GDM1 (cell line): ENCODE measurements around the gene PRSS21.

Source experiments
- DNase-seq: peaks from one replicate; lab custom pipeline; 2025; lab: John Stamatoyannopoulos, UW

Gene PRSS21

DNA sequence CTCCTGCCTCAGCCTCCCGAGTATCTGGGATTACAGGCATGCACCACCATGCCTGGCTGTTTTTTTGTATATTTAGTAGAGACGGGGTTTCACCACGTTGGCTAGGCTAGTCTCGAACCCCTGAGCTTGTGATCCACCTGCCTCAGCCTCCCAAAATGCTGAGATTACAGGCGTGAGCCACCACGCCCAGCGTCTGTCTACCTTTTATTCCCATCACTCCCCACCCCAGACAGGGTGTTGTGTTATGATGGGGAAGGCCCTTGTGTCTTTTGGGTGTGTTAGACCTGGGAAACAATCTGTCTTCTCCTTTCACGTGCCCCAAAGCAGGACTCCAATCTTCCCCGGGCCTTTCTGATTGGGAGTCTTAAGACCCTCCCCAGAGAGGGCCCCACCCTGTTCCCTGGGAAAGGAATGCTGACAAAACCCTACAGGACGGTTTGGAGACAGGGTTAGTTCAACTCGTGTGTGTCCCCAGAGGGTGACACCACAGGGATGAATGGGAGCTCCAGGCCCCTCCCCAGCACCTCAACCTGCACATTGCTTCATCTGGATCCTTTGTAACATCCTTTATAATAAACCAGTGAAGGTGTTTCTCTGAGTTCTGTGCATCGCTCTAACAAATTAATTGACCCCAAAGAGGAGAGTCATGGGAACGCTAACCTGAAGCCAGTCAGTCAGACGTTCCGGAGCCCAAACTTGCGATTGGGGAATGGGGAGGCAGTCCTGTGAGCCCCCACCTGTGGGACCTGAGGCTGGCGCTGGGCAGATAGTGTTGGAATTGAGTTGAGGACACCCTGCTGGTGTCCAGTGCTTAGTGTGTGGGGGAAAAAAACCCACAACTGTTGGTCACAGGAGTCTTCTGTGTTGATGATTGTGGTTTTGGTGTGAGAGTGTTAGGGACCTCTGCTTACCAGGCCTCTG lies 36.8 kb upstream of the PRSS21 start:
- DNase-seq = no peak

DNA sequence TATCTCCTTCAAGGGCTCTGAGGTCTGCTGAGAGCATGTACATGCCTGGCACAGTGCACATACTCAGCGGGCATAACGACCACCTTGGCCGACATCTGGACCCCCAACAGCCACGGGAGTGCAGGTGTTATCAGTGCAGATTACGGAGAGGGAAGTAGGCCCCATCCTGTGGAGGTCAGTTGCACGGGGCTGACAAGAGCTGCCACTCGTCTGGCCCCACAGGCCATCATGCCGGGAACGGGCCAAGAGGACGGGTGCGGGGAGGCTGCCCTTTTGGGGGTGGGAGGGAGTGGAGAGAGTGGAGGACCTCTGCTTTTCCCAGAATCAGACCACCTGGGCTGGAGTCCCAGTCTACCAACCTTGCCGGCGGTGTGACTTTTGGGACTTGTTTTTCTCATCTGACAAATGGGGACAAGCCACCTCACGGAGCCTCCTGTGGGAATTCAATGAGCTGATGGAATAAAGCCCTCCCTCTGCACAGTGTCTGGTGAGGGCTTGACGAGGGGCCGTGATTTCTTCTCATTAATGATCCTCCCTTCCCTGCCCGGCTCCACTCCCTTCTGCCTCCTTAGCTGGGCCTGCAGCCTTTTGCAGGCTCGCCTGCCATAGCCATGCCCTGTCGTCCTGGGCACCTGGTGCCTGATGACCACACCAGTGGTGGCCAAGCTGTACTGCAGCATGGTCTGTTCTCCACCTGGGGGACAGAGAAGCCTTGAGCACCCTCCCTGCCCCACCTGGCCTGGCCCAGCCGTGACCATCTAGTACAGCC lies 34.3 kb upstream of the PRSS21 start:
- no peak for DNase-seq

DNA sequence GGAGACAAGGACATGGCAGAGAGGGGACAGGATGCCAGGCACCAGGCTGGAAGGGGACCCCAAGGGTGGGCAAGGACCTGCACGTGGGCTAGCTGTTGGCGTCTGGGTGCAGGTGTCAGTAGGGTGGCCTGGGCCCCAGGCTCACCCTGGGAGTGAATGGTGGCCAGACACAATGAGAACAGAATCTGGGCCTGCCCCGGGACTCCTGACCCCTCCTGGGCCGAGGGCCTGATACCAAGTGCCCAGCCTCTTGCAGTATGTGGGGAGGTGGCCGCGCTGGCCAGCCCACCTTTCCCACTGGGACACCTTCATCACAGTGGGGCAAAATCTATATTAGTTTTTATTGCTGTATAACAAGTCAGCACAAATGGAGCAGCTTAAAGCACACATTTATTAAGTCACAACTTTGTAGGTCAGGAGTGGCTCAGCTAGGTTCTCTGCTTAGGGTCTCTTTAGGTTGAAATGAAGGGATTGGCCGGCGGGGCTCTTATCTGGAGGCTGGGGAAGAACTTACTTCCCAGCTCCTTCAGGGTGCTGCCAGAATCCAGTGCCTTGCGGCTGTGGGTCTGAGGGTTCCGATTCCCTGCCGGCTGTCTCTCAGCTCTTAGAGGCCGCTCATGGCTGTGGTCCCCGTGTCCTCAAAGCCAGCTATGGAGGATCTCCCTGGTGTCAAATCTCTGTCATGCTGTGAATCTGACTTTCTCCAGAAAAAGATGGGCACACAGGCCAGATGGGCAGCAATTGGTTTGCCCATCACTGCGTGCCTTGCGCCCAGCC lies 33.3 kb upstream of the PRSS21 start:
- DNase-seq = no peak

DNA sequence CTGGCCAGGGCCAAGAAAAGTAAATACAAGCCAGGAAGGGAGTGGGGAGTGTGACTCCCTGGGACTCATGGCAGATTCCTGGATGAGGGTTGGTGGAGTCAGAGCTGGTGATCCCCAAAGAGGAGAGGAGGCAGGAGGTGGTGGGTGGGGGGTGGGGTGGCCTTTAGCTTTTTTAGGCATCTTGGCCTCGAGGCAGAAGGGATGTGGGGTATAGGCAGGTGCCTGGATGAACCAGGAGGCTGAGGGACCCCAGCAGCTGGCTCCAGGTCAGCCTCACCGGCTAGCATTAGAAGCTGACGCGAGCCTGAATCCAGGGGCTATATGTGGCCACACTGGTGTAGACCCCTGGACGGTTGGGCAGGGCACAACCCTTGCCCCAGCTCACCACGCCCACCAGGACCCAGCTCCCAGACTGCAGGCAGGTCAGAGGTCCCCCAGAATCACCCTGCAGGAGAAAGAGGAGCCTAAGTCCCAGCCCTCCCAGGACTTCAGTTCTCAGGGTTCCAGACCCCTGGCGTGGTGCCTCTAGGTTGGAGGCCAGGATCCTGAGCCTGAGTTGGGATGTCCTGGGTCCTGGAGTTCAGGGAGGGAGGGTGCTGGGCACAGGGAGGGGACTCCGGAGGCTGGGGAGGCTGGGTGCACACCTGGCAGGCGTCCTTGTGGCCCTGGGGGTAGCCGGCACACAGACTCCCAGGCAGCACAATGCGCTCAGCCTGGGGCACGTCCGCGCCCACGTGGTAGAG lies 32.5 kb upstream of the PRSS21 start:
- DNase-seq = no peak

DNA sequence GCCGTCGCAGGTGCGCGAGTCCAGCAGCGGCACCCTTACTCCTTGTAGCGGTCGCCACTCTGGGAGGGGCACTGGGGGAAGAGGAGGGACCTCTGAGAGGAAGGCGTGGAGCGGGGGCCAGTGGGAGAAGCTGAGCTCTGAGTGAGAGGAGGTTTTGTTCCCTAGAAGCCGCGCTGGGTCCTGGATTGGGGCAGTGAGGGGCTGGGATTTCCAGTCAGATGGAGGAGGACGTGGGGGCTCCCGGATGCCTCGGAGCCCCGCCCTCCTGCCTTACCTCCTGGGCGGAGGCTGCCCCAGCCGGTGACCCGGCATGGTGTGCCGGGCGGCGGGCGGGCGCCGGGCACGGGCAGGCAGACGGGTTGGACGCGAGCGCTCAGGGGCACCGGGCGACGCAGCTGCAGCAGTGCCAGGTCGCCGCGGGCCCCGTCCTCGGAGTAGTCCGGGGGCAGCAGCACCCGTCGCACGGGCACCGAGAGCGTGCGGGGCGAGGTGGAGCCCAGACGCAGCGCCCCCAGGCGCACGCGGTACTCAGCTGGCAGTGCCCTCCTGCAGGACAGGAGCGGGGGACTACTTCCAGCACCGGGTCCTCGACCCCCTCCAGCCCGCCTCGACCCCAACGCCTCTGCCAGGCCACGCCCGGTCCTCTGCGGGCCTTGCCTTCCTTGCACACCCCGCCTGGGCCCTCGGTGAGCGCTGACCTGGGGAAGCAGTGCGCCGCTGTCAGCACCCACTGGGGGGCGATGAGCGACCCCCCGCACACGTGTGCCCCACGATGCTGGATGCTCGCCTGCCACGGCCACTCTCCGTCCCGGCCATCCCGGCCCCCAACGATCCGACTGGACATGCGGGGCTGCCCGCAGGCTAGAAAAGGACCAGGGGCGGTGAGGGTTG lies 31.7 kb upstream of the PRSS21 start:
- no peak for DNase-seq

DNA sequence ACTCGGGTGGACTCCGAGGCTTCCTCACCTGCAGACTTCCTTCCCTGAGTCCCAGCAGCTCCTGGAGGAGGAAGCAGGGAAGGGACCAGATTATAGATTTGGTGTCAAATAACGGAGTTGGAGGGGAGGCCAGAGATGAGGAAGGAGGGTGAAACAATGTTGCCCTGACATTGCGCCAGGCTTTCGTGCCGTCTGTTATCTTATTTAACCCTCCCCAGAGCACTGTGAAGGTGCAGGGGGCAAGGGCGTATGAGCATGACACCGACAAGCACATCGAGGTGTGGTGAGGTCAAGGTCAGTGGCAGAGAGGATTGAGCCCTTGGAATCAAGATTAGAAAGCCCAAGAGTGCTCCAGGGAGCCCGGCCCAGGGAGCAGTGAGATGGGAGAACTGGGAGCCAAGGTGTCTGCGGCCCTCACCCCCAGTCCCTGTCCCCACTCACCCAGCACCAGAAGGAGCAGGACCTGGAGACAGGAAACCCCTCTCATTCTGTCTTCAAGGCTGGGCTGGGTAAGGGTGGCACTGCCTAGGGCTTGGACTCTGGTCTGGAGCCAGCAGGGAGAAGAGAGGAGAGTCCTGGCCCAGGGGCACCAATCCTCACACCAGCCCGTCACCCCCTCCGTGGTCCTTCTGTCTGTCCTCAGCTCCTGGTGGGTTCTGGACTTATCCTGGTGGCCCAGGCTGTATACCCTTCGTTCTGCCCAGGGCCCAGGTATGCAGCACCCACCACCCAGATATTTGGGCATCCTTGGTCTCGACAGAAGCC lies 30.8 kb upstream of the PRSS21 start:
- DNase-seq = no peak

DNA sequence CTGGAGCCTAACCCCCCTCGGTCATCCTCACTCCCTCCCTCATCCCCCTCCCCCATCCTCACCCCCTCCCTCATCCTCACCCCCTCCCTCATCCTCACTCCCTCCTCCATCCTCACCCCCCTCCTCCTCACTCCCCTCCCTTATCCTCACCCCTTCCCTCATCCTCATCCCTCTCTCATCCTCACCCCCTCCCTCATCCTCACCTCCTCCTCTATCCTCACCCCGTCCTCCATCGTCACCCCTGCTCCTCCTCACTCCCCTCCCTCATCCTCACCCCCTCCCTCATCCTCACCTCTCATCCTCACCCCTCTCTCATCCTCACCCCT lies 30.2 kb upstream of the PRSS21 start:
- DNase-seq = no peak

DNA sequence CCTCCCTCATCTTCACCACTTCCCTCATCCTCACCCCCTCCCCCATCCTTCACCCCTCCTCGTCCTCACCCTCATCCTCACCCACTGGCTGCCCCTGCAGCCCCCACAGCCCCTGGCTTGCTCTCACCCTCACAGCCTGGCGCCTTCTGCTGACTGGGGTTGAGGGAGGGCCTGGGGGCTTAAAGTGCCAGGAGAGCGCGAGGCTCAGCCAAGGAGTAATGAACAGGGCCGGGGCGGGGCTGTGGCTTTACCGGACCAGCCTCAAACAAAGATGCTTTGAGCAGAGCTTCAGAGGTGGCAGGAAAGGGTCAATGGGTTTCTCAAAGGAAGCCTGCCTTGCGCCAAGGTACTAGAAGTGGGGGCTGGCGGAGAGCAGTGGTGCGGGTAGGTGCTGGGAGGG lies 29.6 kb upstream of the PRSS21 start, which contains the start of gene PRSS33:
TSS of gene PRSS33 (minus strand) at position 155 of the 400 bp plus-strand sequence. CDS start 1,013 bp downstream, outside the sequence.
- DNase-seq = no peak

DNA sequence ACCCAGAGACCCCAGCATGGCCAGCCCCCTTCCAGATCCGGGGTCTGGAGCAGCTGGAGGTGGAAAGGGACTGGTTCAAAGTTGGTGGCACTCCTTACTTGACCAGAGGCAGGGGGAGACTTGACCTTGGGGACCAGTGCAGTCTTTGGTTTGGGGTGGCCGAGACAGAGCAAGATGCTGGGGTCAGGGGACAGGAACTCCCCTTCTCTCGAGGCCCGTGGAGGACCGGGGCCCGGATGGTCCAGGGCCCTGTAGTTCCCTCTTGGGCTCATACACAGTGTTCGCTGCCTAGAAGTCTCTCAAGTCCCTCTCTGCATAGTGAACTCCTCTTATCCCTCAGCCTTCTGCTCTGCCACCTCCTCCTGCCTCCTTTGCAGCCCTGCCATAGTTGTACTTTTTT lies 29.1 kb upstream of the PRSS21 start:
- no peak for DNase-seq

DNA sequence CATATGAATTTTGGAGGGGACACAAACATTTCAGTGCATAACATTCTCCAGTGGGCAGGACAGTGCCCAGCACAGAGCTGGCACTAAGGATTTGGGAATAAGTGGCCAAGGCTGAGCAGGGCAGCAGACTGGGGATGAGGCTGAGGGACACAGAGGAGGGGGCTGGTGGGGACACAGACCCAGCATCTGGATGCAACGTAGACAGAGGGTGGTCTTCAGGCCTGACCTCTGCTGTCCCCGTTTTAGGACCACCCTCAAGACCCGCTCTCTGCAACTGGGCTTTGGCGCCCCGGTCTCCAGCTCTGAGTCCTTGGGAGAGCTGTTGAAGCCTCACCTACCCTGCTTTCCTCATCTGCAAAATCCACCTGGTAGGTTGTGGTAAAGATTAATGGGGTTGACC lies 26.4 kb upstream of the PRSS21 start:
- DNase-seq = no peak

DNA sequence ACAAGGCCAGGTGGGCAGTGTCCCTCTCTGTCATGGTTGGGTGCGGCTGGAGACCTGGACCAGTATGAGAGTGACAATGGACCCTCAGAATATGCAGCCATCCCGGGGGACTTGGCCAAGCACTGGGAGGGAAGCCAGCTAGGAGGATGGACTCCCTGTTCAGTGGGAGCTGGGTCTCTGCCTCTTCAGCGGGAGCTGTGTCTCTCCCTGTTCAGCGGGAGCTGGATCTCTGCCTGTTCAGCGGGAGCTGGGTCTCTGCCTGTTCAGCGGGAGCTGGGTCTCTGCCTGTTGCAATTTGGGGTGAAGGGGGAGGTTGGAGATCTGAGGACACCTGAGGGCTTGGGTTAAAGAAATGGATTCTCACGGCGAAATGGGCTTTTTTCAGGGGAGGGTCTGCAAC lies 25.9 kb upstream of the PRSS21 start:
- no peak for DNase-seq

DNA sequence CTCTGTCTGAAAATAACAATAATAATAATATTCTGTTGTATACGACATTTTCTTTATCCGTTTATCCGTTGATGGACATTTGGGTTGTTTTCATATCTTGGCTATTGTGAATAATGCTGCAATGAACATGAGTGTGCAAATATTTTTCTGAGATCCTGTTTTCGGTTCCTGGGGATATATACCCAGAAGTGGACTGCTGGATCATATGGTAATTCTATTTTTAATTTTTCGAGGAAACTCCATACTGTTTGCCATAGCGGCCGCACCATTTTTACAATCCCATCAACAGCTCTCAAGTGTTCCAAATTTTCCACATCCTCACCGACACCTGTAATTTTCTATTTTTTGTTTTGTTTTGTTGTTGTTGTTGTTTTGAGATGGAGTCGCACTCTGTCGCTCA lies 24.1 kb upstream of the PRSS21 start:
- DNase-seq = no peak

DNA sequence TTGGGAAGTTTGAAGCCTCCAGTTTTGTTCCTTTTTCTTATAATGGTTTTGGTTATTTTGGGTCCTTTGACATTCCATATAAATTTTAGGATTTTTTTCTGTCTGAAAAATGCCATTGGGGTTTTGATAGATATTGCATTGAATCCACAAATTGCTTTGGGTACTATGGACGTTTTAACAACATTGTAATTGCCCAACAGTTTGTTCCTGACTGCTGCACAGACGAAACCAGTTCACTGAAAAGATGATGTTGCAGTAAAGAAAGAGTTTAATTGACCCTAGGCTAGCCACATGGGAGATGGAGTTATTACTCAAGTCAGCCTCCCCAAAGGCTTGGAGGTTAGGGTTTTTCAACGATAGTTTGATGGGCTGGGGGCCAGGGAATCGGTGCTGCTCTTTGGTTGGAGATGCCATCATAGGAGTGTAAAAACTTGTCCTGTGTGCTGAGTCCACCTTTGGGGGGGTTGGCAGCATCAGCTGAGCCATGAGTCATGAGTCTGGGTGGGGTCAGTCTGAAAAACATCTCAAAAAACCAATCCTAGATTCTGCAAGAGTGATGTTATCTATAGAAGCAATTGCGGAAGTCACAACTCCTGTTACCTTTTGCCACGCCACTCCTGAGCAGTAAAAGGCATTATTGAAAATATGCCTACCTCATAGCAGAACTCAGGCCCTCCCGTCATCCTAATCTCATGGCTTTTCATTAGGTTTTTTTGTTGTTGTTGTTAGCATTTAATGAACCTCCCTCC lies 21.5 kb upstream of the PRSS21 start:
- no peak for DNase-seq

DNA sequence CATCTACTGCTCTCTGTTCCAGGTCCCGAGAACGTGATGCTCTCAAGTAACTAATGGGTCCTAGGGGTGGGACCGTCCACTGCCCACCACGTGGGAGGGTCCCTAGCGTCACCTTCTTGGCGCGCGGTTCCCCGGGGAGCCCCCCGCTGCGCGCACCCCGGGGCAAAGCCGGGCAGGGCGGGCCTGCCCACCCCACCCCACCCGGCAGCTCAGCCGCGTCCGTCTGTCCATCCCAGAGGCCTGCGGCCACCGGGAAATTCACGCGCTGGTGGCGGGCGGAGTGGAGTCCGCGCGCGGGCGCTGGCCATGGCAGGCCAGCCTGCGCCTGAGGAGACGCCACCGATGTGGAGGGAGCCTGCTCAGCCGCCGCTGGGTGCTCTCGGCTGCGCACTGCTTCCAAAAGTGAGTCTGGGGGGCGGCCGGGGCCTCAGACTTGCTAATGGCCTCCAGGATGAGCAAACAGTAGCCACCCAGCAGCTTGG lies 18.3 kb upstream of the PRSS21 start:
- DNase-seq = no peak

DNA sequence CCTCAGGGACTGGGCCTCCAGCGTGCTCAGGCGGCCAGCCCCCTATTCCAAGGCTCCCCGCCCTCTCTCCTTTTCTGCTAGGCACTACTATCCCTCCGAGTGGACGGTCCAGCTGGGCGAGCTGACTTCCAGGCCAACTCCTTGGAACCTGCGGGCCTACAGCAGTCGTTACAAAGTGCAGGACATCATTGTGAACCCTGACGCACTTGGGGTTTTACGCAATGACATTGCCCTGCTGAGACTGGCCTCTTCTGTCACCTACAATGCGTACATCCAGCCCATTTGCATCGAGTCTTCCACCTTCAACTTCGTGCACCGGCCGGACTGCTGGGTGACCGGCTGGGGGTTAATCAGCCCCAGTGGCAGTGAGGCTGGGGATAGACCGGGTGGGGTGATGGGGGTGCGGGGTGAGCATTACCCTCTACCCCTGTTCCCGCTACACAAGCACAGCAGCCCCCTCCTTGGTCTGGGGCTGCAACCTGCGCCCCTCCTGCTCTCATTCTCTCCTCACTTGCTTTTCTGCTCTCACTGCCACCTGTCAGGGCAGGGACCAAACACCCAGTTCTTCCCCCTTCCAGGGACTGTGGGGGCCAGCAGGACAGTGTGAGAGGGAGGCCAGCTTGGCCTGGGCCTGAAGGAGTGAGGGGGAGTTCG lies 17.7 kb upstream of the PRSS21 start:
- DNase-seq = no peak

DNA sequence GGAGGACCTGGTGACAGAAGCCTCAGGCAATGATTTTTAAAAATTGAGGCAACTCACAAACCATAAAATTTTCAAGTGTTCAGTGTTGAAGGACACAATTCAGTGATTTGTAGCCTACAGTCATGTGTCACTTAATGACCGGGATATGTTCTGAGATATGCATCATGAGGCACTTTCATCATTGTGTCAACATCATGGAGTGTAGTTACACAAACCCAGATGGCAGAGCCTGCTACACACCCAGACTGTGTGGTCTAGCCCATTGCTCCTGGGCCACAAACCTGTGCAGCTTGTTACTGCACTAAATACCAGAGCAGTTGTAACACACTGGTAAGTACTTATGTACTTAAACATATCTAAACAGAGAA lies 17.2 kb upstream of the PRSS21 start:
- DNase-seq = no peak

DNA sequence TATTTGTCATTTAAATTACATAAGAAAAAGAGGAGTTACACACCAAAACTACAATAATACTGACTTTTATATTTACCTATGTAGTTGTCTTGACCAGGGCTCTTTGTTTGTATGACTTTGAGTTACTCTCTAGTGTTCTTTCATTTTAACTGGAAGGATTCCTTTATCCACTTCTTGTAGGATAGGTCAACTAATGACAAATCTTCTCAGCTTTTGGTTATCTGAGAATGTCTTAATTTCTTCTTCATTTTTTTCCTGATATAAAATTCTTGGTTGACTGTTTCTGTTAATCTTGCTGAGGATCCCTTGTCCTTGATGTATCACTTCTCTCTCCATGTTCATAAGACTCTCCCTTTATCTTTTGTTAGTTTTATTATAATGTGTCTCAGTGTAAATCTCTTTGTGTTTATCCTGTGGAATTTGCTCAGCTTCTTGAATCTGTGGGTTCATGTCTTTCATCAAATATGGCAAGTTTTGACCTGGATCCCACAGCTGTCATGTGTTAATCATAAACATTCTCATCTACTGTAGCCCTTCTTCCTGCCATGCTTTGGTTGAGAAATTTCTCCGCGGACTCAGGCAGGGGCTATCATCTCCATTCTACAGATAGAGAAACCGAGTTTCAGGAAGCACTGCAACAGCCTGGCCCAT lies 13.4 kb upstream of the PRSS21 start:
- no peak for DNase-seq

DNA sequence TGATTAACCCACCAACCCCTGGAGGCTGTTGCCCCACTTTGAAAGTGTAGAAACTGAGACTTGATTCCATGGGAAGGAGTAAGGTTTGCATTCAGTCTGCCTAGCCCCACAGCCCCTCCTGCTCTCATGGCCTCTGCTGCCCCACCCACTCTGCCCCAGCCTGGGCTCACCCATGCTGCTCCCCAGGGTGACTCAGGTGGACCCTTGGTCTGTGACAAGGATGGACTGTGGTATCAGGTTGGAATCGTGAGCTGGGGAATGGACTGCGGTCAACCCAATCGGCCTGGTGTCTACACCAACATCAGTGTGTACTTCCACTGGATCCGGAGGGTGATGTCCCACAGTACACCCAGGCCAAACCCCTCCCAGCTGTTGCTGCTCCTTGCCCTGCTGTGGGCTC lies 12.3 kb upstream of the PRSS21 start:
- DNase-seq = no peak
